Stimulated activated CD4-positive, alpha-beta T cell treated with anti-CD3 and anti-CD28 coated beads, Interleukin-2, amount 100 ng/mL, for 24 hours (primary cell): ENCODE measurements around the gene FBXL12.
"Not testable (repeated sequence)": the region's sequence is repeated elsewhere in the genome, so short reads cannot be mapped to it uniquely, and the experiment has no call there.

Source experiments
- DNase-seq, 2 donors: peaks; one replicate each; pipeline ENCODE4 v3.0.0-alpha.2; 2020

The FBXL12 gene

GRCh38 chr19:9791552-9792205 lies 27.2 kb downstream of the FBXL12 start:
- DNase-seq = peak; percentile 91 to 92

- DNase-seq = not testable (repeated sequence)
Measured at GRCh38 chr19:9791073-9791367, 27.9 kb downstream of the FBXL12 start.

GRCh38 chr19:9789579-9789978 lies 29.3 kb downstream of the FBXL12 start:
- DNase-seq = not testable (repeated sequence)

- no peak for DNase-seq
Measured at GRCh38 chr19:9789066-9789465, 29.8 kb downstream of the FBXL12 start.

GRCh38 chr19:9788604-9789003 lies 30.3 kb downstream of the FBXL12 start:
- not testable (repeated sequence) for DNase-seq

GRCh38 chr19:9786819-9787218 lies 32.1 kb downstream of the FBXL12 start:
- DNase-seq = no peak

- DNase-seq = no peak
Measured at GRCh38 chr19:9786342-9786741, 32.5 kb downstream of the FBXL12 start.

- peak; percentile 98 to 99 for DNase-seq
Measured at GRCh38 chr19:9785367-9786331, 33.2 kb downstream of the FBXL12 start.

GRCh38 chr19:9784163-9784496 lies 34.7 kb downstream of the FBXL12 start:
- DNase-seq = not testable (repeated sequence)

- no peak for DNase-seq
Measured at GRCh38 chr19:9782338-9782737, 36.5 kb downstream of the FBXL12 start.

GRCh38 chr19:9768175-9769112 lies 50.4 kb downstream of the FBXL12 start, which contains the start of gene ZNF846:
TSS of gene ZNF846 (minus strand) at chr19:9768738. CDS start at chr19:9764950, 3,788 bp downstream.
- DNase-seq = peak; percentile 93 to 94
